HG03097 (cell line): ENCODE results near the gene ANKRD17.
"Not testable (repeated sequence)": the region's sequence is repeated elsewhere in the genome, so short reads cannot be mapped to it uniquely, and the experiment has no call there.

Source experiments
- ATAC-seq: cut with Tn5 transposase; IDR thresholded peaks from one replicate; pipeline ENCODE4 v1.9.1; 2021; ENCODE audit not compliant: unreplicated experiment, low FRiP score

Gene ANKRD17, protein sequence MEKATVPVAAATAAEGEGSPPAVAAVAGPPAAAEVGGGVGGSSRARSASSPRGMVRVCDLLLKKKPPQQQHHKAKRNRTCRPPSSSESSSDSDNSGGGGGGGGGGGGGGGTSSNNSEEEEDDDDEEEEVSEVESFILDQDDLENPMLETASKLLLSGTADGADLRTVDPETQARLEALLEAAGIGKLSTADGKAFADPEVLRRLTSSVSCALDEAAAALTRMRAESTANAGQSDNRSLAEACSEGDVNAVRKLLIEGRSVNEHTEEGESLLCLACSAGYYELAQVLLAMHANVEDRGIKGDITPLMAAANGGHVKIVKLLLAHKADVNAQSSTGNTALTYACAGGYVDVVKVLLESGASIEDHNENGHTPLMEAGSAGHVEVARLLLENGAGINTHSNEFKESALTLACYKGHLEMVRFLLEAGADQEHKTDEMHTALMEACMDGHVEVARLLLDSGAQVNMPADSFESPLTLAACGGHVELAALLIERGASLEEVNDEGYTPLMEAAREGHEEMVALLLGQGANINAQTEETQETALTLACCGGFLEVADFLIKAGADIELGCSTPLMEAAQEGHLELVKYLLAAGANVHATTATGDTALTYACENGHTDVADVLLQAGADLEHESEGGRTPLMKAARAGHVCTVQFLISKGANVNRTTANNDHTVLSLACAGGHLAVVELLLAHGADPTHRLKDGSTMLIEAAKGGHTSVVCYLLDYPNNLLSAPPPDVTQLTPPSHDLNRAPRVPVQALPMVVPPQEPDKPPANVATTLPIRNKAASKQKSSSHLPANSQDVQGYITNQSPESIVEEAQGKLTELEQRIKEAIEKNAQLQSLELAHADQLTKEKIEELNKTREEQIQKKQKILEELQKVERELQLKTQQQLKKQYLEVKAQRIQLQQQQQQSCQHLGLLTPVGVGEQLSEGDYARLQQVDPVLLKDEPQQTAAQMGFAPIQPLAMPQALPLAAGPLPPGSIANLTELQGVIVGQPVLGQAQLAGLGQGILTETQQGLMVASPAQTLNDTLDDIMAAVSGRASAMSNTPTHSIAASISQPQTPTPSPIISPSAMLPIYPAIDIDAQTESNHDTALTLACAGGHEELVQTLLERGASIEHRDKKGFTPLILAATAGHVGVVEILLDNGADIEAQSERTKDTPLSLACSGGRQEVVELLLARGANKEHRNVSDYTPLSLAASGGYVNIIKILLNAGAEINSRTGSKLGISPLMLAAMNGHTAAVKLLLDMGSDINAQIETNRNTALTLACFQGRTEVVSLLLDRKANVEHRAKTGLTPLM (N-terminal part only)

DNA sequence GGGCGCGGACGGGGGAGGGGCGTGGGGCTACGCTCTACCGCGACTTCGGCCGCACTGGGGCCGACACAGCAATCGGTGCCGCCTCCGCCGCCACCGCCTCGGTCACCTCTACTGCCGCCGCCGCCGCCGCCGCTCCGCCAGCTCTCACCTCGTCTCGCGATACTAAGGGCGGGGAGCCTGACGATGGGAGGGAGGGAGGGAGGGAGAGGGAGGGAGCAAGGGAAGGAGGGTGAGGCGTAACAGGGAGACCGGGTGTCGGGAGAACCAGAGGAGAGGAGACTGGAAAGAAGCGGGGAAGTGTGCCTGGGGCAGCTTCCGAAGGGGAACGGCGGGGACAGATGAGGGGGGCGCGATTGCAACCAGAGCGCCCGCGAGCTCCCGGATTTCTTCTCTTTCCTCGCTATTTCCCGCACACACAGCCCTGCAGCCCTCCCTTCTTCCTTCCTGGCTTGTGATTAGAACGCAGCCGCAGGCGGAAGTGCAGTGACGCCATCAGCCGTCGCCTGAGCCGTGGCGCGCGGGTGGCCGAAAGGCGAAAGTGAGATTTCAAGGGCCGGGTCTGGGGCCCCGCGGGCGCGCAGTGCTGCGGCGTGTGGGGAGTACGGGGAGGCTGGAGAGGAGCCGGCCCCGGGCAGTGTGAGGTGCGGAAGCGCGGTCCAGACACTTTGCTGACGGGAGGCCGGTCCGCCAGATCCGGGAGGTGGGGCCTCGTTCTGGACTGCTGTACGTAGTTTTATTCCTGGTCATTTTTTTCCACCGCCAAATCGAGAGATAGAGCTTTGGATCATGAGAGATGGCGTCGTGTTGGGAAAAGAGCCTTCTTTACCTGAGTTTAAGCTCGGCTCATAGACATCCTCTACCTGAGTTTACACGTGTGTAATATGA, at the start of gene ANKRD17:
Gene ANKRD17, minus strand, starts transcription at position 113 of the 885 bp plus-strand sequence. CDS start 130 bp downstream, outside the sequence.
- peak; percentile 73 for ATAC-seq

DNA sequence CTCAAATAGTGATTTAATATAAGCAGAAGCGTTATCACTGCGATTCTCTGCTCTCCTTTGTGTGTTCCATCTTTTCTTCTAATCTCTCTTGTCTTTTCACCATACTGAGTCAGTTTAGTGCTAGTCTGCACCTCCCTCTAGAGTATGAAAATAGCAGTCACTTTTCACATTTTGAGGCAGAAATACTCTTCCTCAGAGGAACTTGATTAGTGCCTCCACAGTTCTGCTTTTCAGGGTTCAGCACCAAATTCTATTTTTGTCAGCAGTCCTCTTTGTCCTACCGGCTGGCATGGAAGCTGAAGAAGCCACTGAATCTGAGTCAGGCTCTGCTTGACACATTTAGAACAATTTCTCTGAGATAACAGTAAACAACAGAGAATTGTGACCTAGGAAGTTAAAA, 49.7 kb upstream of the ANKRD17 start:
- ATAC-seq: no peak

DNA sequence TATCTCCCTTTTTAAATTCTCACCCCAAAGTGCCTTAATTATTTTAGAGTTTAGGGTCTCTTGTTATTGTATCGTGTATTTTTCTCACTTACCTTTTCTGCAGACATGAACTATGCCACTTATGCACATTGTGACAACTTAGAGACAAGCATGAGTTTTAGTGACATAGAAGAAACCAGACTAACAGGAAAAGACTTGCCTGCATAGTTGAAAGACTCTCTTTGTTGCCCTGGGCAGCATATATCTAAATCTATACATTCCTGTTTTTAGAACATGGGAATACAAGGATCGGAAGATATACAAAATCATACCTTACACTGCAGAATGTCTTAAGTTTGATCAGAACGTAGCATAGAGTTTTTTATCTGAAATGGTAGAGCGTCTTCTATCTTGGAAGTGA, 45.1 kb upstream of the ANKRD17 start:
- no peak for ATAC-seq

DNA sequence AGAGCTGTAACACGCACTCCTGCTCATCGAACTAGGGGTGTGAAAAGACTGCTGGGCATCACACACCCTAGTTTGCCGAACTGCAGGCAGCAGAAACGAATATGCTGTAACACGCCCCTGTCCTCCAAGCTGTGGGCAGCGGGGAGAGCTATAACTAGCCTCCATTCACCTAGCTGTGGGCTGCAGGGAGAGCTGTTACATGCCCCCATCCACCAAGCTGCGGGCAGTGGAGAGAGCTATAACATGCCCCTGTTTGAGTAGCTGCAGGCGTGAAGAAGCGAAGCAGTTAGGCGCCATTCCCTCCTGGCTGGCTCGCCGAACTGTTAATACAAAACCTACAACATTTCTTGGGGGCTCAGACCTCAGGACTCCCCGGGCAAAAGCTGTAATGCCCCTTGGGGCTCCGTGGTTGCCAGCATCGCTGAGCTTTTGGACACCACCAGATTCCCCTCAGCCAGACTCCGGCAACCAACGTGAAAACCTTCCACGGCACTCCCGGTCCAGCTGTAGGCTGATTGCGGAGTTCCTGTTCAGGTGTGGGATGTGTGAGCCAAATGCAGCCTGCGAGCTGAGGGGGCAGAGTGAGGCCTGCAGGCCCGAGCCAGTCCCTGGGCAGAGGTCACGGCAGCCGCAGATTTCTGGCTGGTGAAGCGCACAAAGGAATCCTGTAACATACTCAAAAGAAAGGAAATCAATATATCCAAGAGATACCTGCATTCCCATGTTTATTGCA, 41.1 kb upstream of the ANKRD17 start:
- ATAC-seq: no peak

DNA sequence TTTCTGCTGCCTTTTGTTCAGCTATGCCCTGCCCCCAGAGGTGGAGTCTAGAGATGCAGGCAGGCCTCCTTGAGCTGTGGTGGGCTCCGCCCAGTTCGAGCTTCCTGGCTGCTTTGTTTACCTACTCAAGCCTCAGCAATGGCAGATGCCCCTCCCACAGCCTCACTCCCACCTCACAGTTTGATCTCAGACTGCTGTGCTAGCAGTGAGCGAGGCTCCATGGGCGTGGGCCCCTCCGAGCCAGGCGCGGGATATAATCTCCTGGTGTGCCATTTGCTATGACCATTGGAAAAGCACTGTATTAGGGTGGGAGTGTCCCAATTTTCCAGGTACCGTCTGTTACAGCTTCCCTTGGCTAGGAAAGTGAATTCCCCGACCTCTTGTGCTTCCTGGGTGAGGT, 34.1 kb upstream of the ANKRD17 start:
- ATAC-seq: not testable (repeated sequence)

DNA sequence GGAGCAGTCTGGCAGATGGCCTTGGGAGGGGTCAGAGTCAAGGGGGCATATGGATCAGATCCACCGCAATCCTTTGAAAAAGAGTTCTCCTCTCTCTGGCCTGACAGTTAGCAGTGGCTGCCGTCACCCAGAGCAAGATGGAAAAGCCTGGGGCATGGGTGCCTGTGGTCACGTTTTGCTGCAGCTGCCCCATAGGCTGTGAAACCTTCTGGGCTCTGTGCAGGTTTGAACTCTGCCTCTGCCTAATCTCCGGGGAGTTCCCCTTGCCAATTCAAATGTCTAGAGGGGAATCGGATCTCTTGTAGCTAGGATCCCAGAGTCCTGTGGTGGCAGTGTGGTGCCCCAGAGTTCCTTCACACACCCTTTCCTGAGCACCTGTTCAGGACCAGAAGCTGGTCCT, 23.4 kb upstream of the ANKRD17 start:
- ATAC-seq: no peak

DNA sequence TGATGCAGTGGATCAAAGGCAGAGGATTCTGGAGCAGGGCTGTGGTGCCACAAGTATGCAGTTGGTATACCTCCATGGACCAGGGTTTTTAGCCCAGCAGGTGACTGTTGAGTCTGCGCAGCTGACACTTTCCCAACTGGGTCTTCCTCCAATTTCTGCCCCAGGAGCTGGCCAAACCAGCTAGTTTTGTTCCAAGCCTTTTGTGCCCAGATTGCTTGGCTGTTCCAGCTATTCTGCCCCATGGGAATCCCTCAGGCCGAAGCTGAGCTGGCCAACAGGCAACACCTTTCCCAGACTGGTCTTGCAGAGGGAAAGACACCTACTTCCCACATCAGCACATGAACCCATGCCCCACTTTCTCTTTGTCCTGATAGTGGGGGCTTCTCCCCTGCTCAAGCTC, 22.8 kb upstream of the ANKRD17 start:
- ATAC-seq: no peak

DNA sequence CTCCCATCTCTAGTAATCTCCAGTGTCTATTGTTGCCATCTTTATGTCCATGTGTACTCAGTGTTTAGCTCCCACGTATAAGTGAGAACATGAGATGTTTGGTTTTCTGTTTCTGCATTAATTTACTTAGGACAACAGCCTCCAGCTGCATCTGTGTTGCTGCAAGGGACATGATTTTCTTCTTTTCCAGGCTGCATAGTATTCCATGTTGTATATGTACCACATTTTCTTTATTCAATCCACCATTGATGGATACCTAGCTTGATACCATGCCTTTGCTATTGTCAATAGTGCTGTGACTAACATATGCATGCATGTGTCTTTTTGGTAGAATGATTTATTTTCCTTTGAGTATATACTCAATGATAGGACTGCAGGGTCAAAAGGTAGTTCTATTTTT, 18.6 kb upstream of the ANKRD17 start:
- ATAC-seq: no peak

DNA sequence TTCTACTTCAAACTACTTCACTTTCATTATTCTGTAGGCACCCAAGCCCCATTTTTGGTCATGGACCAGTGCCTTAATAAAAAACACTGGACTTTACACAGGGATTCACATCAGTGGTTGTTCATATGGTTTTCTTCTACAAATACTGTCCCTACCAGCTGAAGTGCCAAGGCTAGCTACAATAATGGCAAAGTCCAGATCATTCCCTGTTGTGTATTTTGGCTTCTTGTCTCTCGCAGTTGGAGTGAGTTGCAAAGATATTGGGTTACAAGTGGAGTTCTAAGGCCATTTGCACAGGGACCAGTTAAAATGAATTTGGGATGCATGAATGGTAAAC, 16.7 kb upstream of the ANKRD17 start:
- ATAC-seq: no peak

DNA sequence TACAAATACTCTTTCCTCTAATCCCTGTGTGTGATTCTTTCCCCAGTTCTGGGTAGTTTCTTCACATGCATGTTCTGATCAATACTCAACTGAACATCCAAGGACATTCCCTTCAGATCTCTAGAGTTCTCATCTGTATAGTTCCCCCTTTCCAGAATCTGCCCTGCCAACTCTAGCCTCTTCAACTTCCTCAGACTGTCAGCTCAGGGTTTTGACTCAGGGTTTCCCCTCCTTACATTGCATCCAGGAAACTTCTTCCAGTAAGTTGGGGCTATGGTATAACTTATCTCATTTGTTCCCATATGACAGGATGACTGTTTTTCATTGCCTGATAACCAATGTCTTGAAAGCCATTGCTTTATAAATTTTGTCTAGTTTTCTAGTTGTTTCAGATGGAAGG, 14.2 kb upstream of the ANKRD17 start:
- ATAC-seq: no peak

DNA sequence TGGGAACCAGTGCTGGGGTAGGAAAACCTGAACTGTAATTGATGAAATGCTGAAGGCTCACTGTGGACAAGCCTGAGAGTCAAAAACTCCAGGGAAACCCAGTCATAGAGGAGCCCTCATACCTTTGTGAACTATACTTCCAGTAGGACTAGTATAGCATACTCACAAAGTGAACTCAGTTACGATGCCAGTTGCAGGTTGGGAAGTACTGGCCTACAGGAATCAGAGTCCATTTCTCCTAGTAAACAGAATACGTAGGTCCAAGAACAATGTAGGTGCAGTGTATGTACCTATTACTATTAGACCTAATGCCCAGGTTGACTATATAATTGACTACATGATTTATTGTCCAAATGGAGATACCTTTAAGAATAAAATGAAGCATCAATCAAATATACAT, 8.5 kb upstream of the ANKRD17 start:
- no peak for ATAC-seq

DNA sequence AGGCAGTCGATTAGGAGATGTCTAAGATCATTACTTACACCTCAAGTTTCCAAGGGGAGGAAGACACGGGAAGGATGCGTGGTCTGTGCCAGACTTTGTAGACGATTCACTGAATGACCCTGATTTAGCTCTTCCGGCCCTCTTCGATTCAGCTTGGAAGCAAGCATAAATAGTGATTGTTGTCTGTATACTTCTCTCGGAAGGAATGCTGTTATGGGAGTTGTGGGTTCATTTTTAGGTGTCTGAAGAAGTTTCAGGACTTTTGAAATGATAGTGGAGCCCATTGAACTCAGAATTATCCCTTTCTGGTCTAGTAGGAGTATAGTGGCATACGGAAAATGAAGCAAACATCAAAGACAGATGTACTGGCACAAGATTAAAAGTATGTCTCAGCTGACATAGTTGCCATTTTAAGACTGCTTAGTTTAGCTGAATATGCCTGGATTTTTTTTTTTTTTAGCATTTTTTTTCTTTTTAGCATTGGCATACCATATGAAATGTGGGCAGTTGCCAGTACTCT, 1.0 kb upstream of the ANKRD17 start:
- peak; percentile 1 for ATAC-seq

DNA sequence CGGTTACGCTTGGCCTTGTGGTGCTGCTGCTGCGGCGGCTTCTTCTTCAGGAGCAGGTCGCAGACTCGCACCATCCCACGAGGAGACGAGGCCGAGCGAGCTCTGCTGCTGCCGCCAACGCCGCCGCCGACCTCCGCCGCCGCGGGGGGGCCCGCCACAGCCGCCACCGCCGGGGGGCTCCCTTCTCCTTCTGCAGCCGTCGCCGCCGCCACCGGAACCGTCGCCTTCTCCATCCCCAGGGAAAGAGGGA, 237 bp downstream of the ANKRD17 start:
- peak; percentile 23 for ATAC-seq

DNA sequence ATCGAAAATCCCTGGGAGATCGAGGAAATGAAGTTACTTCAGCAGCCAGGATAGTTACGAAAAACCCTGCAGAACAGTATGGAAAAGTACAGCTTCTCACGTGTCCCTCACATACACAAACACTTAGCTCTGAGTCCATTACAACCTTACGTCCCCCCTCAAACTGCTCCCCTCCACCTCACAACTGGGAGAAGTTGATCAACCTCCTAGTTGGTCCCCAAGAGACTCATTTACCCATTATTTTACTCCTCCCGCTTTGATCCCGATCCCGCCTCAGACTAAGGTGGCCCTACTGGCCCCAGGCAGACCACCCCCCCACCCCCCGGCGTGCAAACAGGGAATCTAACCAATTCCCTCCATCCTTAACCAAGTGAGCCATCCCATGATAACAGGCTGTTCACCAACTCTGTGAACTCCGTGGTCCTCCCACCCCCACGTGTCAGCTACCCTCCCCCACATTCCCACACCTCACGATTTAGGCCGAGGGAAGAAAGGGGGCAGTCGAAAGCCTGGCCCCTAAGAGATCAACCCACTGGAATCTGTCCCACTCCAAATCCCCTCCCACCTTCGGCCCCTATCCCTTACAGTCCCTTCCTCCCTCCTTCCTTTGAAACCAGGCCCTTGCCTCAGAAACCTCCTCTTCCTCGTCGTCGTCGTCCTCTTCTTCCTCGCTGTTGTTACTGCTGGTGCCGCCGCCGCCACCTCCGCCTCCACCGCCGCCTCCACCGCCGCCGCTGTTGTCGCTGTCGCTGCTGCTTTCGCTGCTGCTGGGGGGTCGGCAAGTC, 755 bp downstream of the ANKRD17 start:
- ATAC-seq: no peak

DNA sequence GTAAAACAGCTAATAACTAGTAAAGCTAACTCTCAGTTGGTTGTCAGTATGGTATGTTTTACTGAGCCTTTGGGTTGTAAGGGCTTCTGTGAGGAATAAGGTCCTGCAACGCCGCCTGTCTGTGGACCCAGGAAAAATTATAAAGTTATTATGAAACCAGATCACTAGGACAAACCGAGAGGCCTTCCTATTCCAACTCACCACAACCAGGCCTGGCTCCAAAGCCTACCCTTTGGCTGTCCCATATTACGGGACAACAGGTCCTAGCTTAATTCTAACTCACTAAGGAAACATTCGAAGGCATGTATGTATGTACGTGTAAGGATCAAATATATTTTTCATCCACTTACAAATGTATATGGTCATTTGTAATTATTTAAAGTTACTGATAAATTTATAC, 1.4 kb downstream of the ANKRD17 start:
- ATAC-seq: peak; percentile 30

DNA sequence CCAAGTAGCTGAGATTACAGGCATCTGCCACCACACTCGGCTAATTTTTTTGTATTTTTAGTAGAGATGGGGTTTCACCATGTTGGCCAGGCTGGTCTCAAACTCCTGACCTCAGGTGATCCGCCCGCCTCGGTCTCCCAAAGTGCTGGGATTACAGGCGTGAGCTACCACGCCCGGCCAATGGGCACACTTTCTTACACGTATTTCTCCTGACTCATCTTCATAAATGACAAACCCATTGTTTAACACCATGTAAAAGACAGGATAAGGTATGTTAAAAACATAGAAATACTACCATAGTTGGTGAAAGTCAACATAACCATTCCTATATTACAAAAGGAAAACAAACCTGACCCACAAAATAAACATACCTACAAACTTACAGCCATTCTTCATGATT, 2.8 kb downstream of the ANKRD17 start:
- ATAC-seq: not testable (repeated sequence)

DNA sequence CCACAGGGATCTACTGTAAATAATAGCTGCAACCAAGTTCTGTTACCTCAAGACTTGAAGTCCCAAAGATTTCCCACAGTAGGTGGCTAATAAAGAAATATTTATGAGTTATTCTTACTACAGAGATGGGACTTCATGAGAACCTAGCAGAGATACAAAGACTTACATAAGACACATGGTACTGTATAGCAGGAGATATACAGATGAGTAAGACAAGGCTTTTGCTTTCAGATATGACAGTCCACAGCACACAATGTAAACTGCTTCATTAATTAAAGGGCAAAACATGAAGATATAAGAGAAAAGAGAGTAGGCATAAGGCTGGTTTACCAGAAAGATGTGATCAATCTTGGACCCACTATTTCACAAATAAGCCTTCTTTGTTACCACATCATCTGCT, 6.6 kb downstream of the ANKRD17 start:
- ATAC-seq: no peak

DNA sequence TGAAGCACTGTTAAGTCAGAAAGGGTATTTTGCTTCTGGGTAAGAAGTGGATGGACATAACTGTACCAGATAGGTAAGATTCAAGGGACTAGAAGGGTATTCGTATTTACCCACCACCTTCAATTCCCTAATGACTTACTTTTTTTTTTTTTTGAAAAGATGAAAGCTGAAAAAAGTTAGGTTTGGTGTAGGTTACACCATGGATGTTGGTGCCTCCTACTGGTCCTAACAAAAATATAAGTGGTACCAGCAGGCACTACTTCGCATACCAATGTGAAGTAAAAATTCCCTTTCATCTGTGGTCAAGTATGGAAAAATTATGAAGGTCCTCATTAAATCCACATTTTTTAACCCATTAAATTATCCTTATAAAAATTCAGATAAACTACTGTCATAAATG, 7.2 kb downstream of the ANKRD17 start:
- ATAC-seq: no peak

DNA sequence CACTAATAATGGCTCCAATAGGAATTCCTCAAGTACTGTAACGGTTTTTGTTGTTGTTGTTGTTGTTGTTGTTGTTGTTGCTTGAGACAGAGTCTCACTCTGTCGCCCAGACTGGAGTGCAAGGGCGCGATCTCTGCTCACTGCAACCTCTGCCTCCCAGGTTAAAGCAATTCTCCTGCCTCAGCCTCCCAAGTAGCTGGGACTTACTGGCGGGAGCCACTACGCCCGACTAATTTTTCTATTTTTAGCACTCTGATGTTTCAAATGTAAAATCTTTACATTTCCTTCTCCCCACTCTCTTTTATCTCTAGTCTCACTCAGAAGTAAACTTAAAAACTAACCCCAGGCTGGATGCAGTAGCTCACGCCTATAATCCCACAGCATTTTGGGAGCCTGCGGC, 8.0 kb downstream of the ANKRD17 start:
- ATAC-seq: no peak
